ENCODE data around the gene SYNDIG1.

DNA sequence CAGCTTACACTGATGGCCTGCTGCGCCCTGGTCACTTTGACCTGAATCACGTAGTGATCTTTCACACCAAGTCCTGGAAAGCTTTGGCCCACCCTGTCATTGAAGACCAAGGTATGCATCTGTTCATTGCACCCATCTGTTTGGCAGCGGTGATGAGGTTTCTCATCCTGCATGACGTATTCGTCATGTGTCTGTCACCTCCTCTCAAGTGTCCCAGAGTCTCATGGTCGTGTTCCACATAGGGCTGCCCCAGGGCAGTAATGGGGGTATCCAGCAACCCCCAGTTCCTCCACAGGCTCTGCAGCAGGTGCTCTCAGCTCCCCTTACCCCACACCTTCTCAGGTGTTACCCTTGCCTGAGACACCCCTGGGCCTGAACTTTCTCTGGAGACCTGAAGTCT, 104.1 kb downstream of the SYNDIG1 start:
- TF ChIP-seq REST (IDR thresholded peaks at IDR 0.05; ENCODE audit: low read depth, low read length) (no peak), TCF12 (IDR thresholded peaks at IDR 0.05) (no peak), SIN3A (IDR thresholded peaks at IDR 0.05; ENCODE audit: borderline replicate concordance, low read depth, low read length) (no peak), TAF1 (IDR thresholded peaks at IDR 0.05; ENCODE audit: borderline replicate concordance, low read depth, low read length) (no peak), RAD21 (IDR thresholded peaks at IDR 0.05; ENCODE audit: low read length) (no peak), POLR2AphosphoS5 (IDR thresholded peaks at IDR 0.05; ENCODE audit: low read depth, low read length) (no peak), GABPA (IDR thresholded peaks at IDR 0.05; ENCODE audit: low read depth) (no peak)
- TF ChIP-seq, protein P1, sequence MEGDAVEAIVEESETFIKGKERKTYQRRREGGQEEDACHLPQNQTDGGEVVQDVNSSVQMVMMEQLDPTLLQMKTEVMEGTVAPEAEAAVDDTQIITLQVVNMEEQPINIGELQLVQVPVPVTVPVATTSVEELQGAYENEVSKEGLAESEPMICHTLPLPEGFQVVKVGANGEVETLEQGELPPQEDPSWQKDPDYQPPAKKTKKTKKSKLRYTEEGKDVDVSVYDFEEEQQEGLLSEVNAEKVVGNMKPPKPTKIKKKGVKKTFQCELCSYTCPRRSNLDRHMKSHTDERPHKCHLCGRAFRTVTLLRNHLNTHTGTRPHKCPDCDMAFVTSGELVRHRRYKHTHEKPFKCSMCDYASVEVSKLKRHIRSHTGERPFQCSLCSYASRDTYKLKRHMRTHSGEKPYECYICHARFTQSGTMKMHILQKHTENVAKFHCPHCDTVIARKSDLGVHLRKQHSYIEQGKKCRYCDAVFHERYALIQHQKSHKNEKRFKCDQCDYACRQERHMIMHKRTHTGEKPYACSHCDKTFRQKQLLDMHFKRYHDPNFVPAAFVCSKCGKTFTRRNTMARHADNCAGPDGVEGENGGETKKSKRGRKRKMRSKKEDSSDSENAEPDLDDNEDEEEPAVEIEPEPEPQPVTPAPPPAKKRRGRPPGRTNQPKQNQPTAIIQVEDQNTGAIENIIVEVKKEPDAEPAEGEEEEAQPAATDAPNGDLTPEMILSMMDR (IDR thresholded peaks at IDR 0.05), result no peak

Data from SK-N-SH (cell line).